PC-3 (cell line): ENCODE results near the gene ACR. TPM values are rescaled to one million over a fixed set of nuclear protein-coding genes. Genes with fewer than 3 reads are reported as not detected.

Experiments
- ATAC-seq: fragments of 200-7000 bp; cut with Tn5 transposase; 2 replicates; pipeline ENCODE4 v1.9.1; 2020; ENCODE audit warnings: mild to moderate bottlenecking, moderate library complexity
- BruUV-seq: library from RNA; stranded (reverse); fragments of 400-500 nt; replicated peaks from 2 replicates; lab custom pipeline; 2021; lab: Mats Ljungman, UMichigan
- CTCF ChIA-PET: fragments of 300-600 bp; sonication (Branson Sonifier 250); formaldehyde crosslinking; loops from one replicate; lab custom pipeline; 2022; ENCODE audit warnings: antibody characterized with exemption; lab: Charles Lee
- POLR2A ChIA-PET: fragments of 300-600 bp; sonication (Branson Sonifier 250); formaldehyde crosslinking; loops from one replicate; lab custom pipeline; 2022; ENCODE audit warnings: antibody characterized with exemption; ENCODE audit not compliant: unreplicated experiment; lab: Charles Lee
- DNase-seq: peaks from one replicate; pipeline ENCODE4 v3.0.0-alpha.2; 2015
- H2AFZ ChIP-seq: fragments of 300-600 bp; sonication (generic); 2 replicates; pipeline ENCODE4 v1.6.0; 2016; ENCODE audit warnings: antibody characterized with exemption, low read length
- H3F3A ChIP-seq: fragments of 300-600 bp; sonication (generic); one replicate; pipeline ENCODE4 v1.6.0; 2017; ENCODE audit warnings: antibody characterized with exemption, low read length, control low read depth, mild to moderate bottlenecking; ENCODE audit not compliant: unreplicated experiment
- H3K27ac ChIP-seq: fragments of 300-600 bp; sonication (generic); 2 replicates; pipeline ENCODE4 v1.5.1; 2016; ENCODE audit warnings: mild to moderate bottlenecking, low read length
- H3K27me3 ChIP-seq: fragments of 300-600 bp; sonication (generic); 2 replicates; pipeline ENCODE4 v1.6.1; 2016; ENCODE audit warnings: low read length, mixed read lengths
- H3K36me3 ChIP-seq: fragments of 300-600 bp; sonication (generic); 2 replicates; pipeline ENCODE4 v1.6.1; 2016; ENCODE audit warnings: low read depth, mixed run types, low read length, mixed read lengths
- H3K4me1 ChIP-seq: fragments of 300-600 bp; sonication (generic); 2 replicates; pipeline ENCODE4 v1.5.1; 2016; ENCODE audit warnings: low read length; ENCODE audit not compliant: insufficient read depth
- H3K4me2 ChIP-seq: fragments of 300-600 bp; sonication (generic); 2 replicates; pipeline ENCODE4 v1.6.0; 2016; ENCODE audit warnings: low read length
- H3K4me3 ChIP-seq: fragments of 300-600 bp; sonication (generic); 2 replicates; pipeline ENCODE4 v1.5.1; 2016; ENCODE audit warnings: mild to moderate bottlenecking, low read length, mixed read lengths
- H3K79me2 ChIP-seq: fragments of 300-600 bp; sonication (generic); 2 replicates; pipeline ENCODE4 v1.6.1; 2017; ENCODE audit warnings: low read length, mixed read lengths
- H3K9ac ChIP-seq: fragments of 300-600 bp; sonication (generic); 2 replicates; pipeline ENCODE4 v1.6.0; 2016; ENCODE audit warnings: mild to moderate bottlenecking, low read length
- H3K9me2 ChIP-seq: fragments of 300-600 bp; sonication (generic); replicated peaks from 2 replicates; pipeline ENCODE4 v1.6.1; 2016; ENCODE audit warnings: mixed run types, low read length, mixed read lengths
- H3K9me3 ChIP-seq: fragments of 300-600 bp; sonication (generic); 2 replicates; pipeline ENCODE4 v1.6.1; 2016; ENCODE audit warnings: low read length, mixed read lengths
- H4K20me1 ChIP-seq: fragments of 300-600 bp; sonication (generic); 2 replicates; pipeline ENCODE4 v1.6.1; 2016; ENCODE audit warnings: low read length, mixed read lengths
- EZH2 ChIP-seq: fragments of 300-600 bp; sonication (generic); IDR thresholded peaks from one replicate; pipeline ENCODE4 v1.6.1; 2017; ENCODE audit warnings: antibody characterized with exemption, mild to moderate bottlenecking, low read length; ENCODE audit not compliant: unreplicated experiment
- EZH2phosphoT487 ChIP-seq: fragments of 300-600 bp; sonication (generic); IDR thresholded peaks from 2 replicates; pipeline ENCODE4 v1.6.1; 2018; ENCODE audit warnings: mild to moderate bottlenecking, antibody characterized with exemption, low read length, borderline replicate concordance
- intact Hi-C: fragments of 100-400 bp; cut with micrococcal nuclease; formaldehyde crosslinking; loops from 2 replicates; pipeline ENCODE4 v1.9.0; 2023
- total RNA-seq: library from RNA; depleted of rRNA; stranded (reverse); fragments of >200 nt; gene quantifications from 2 replicates; pipeline ENCODE4 v1.2.3, GENCODE V29; 2014
- TF ChIP-seq, protein P1 (sequence below): fragments of 300-600 bp; sonication (generic); conservative IDR thresholded peaks from 2 replicates; pipeline ENCODE4 v1.5.1; 2017; ENCODE audit warnings: antibody characterized with exemption, low read depth, mild to moderate bottlenecking, low read length

Gene ACR
- total RNA-seq, 1 experiment from 2014 or later, result not detected

DNA sequence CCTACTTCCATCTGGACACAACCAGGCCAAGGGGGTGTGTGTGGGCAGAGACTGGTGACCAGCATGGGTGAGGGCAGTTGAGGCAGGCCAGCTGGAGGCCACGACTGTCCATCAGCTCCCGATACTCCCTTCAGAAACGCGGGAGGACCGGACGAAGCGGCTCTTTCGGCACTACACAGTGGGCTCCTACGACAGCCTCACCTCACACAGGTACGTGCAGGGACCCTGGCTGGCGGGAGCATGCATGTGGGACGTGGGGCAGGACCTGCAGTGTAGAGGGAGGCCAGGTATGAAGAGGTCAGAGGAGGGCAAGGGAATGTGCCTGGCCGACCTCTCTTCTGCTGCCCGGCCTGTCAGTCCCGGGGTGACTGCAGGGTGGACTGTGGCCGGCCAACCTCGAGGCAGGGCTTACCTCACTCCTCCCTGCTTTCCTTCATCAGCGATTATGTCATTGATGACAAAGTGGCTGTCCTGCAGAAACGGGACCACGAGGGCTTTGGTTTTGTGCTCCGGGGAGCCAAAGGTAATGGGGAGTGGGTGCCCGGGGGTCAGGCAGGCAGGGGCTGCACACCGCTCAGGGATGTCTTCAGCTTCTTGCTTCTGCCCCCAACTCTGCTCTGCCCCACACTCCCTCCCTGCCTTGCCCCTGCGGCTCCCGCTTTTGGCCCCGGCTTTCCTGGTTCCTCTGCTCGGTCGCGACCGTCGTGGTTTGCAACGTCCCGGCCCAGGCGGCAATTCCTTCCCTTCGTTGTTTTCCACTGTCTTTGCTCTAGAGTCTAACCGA lies 34.1 kb upstream of the ACR start:
- H2AFZ ChIP-seq, result no peak overlapping the region
- no peaks in the 10 kb centered on the region for H3K9me3 ChIP-seq
- H3K27ac ChIP-seq, result no peak overlapping the region
- no peaks in the 10 kb centered on the region for H3F3A ChIP-seq
- no peaks in the 10 kb centered on the region for H3K4me1 ChIP-seq
- ATAC-seq (no peak), DNase-seq (no peak)
- H3K36me3 ChIP-seq, result no peaks in the 10 kb centered on the region
- no TSS peak for BruUV-seq
- H3K9me2 ChIP-seq, result no peaks in the 10 kb centered on the region
- POLR2A ChIA-PET, result no interaction called here
- TF ChIP-seq EZH2phosphoT487, result no peak
- H3K27me3 ChIP-seq, result no peaks in the 10 kb centered on the region
- H3K9ac ChIP-seq, result no peak overlapping the region
- H3K79me2 ChIP-seq, result no peaks in the 10 kb centered on the region
- no peak overlapping the region for H3K4me3 ChIP-seq
- intact Hi-C loops, result no loop called here
- CTCF ChIA-PET, result no interaction called here
- no peaks in the 10 kb centered on the region for H4K20me1 ChIP-seq
- no peak overlapping the region for H3K4me2 ChIP-seq

DNA sequence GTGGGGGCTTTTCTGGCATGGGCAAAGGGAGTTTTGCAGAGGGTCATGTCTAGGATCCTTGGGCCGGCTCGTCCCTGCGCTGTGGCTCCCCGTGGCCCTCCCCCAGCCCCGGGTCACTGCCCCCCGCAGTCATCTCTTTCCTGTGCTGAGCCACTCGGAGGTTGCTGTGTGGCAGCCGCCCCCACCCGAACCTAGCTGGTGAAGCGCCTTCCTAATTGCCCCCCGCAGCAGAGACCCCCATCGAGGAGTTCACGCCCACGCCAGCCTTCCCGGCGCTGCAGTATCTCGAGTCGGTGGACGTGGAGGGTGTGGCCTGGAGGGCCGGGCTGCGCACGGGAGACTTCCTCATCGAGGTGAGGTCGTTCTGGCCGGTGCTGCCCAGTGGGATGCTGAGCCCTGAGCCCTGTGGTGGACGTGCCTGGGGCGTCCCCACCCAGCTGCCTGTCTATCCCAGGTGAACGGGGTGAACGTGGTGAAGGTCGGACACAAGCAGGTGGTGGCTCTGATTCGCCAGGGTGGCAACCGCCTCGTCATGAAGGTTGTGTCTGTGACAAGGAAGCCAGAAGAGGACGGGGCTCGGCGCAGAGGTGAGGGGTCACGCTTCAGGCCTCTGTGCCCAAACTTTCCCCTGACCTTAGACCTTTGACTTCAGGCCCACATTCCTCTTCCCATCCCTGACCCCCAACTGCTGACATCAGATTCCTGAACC lies 33.3 kb upstream of the ACR start:
- intact Hi-C loops, result no loop called here
- no peaks in the 10 kb centered on the region for H3K9me3 ChIP-seq
- no peak for ATAC-seq

GRCh38 chr22:50705219-50705691 lies 32.7 kb upstream of the ACR start:
- Histone ChIP-seq H3K36me3 (no peaks in the 10 kb centered on the region), H3K9me3 (no peaks in the 10 kb centered on the region), H3K4me3 (no peak overlapping the region), H3K9me2 (no peaks in the 10 kb centered on the region), H3K4me2 (no peak overlapping the region), H2AFZ (no peak overlapping the region), H3K27me3 (no peaks in the 10 kb centered on the region), H3F3A (no peaks in the 10 kb centered on the region), H3K9ac (no peak overlapping the region), H3K4me1 (no peaks in the 10 kb centered on the region), H3K27ac (no peak overlapping the region), H4K20me1 (no peaks in the 10 kb centered on the region), H3K79me2 (no peaks in the 10 kb centered on the region)
- no peak for DNase-seq
- TF ChIP-seq EZH2phosphoT487, result no peak
- no peak for TF ChIP-seq EZH2
- TF ChIP-seq, protein P1, sequence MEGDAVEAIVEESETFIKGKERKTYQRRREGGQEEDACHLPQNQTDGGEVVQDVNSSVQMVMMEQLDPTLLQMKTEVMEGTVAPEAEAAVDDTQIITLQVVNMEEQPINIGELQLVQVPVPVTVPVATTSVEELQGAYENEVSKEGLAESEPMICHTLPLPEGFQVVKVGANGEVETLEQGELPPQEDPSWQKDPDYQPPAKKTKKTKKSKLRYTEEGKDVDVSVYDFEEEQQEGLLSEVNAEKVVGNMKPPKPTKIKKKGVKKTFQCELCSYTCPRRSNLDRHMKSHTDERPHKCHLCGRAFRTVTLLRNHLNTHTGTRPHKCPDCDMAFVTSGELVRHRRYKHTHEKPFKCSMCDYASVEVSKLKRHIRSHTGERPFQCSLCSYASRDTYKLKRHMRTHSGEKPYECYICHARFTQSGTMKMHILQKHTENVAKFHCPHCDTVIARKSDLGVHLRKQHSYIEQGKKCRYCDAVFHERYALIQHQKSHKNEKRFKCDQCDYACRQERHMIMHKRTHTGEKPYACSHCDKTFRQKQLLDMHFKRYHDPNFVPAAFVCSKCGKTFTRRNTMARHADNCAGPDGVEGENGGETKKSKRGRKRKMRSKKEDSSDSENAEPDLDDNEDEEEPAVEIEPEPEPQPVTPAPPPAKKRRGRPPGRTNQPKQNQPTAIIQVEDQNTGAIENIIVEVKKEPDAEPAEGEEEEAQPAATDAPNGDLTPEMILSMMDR, result no peak
- no peak for ATAC-seq
- BruUV-seq, result no TSS peak
- POLR2A ChIA-PET, result no interaction called here
- intact Hi-C loops, result no loop called here
- CTCF ChIA-PET, result no interaction called here

More for the DNA sequence above, 33.3 kb upstream of the ACR start:
- CTCF ChIA-PET, result no interaction called here
- no TSS peak for BruUV-seq
- Histone ChIP-seq H3K4me1 (no peaks in the 10 kb centered on the region), H3K27ac (no peak overlapping the region), H4K20me1 (no peaks in the 10 kb centered on the region), H3K4me2 (no peak overlapping the region), H3K27me3 (no peaks in the 10 kb centered on the region), H3K36me3 (no peaks in the 10 kb centered on the region), H3K79me2 (no peaks in the 10 kb centered on the region), H3K9ac (no peak overlapping the region), H3F3A (no peaks in the 10 kb centered on the region), H3K9me2 (no peaks in the 10 kb centered on the region), H3K4me3 (no peak overlapping the region), H2AFZ (no peak overlapping the region)
- DNase-seq, result no peak
- TF ChIP-seq EZH2, result no peak
- no peak for TF ChIP-seq EZH2phosphoT487
- TF ChIP-seq, protein P1, result no peak
- POLR2A ChIA-PET, result no interaction called here
